Neural cell (in vitro differentiated cells): ENCODE results near the gene NUDT8. TPM values are rescaled to one million over a fixed set of nuclear protein-coding genes. Genes with fewer than 3 reads are reported as not detected.
A peak's percentile ranks its signal among the peaks of the same experiment; 100 is the strongest.

Experiments used
- H2AFZ ChIP-seq: fragments of 200-600, 300-800 bp; sonication (generic), shearing (Covaris generic); 2 replicates; pipeline ENCODE4 v1.6.0; 2014; ENCODE audit warnings: low read depth, mild to moderate bottlenecking, antibody characterized with exemption, low read length, moderate library complexity
- H3F3A ChIP-seq: fragments of 200-600 bp; shearing (Covaris generic); 2 replicates; pipeline ENCODE4 v1.6.1; 2016; ENCODE audit warnings: mild to moderate bottlenecking, moderate library complexity, mixed read lengths, antibody characterized with exemption, low read length; ENCODE audit not compliant: insufficient read depth, poor library complexity, severe bottlenecking
- H3K27ac ChIP-seq: fragments of 200-600, 300-800 bp; sonication (generic), shearing (Covaris generic); 2 replicates; pipeline ENCODE4 v1.5.1; 2014; ENCODE audit warnings: mild to moderate bottlenecking, low read length, moderate library complexity
- H3K27me3 ChIP-seq: fragments of 300-800, 200-600 bp; sonication (generic), shearing (Covaris generic); 2 replicates; pipeline ENCODE4 v1.6.0; 2014; ENCODE audit warnings: mild to moderate bottlenecking, low read depth, low read length, moderate library complexity; ENCODE audit not compliant: insufficient read depth
- H3K36me3 ChIP-seq: fragments of 300-800, 200-600 bp; sonication (generic), shearing (Covaris generic); 2 replicates; pipeline ENCODE4 v1.5.1; 2014; ENCODE audit warnings: mild to moderate bottlenecking, antibody characterized with exemption, low read length, moderate library complexity; ENCODE audit not compliant: insufficient read depth
- H3K4me2 ChIP-seq: fragments of 300-800, 200-600 bp; sonication (generic), shearing (Covaris generic); 2 replicates; pipeline ENCODE4 v1.6.0; 2014; ENCODE audit warnings: mild to moderate bottlenecking, low read length
- H3K4me3 ChIP-seq: fragments of 300-800, 200-600 bp; sonication (generic), shearing (Covaris generic); 2 replicates; pipeline ENCODE4 v1.5.1; 2014; ENCODE audit warnings: mild to moderate bottlenecking, low read length, moderate library complexity
- H3K79me2 ChIP-seq: fragments of 200-600 bp; shearing (Covaris generic); replicated peaks from 2 replicates; pipeline ENCODE4 v1.6.0; 2014; ENCODE audit warnings: mild to moderate bottlenecking, low read length, moderate library complexity; ENCODE audit not compliant: insufficient read depth
- H3K9ac ChIP-seq: fragments of 300-800, 200-600 bp; sonication (generic), shearing (Covaris generic); 2 replicates; pipeline ENCODE4 v1.6.1; 2016; ENCODE audit warnings: mild to moderate bottlenecking, low read length, mixed read lengths
- H3K9me2 ChIP-seq: fragments of 200-600 bp; shearing (Covaris generic); 2 replicates; pipeline ENCODE4 v1.6.1; 2016; ENCODE audit warnings: mild to moderate bottlenecking, low read length, mixed read lengths; ENCODE audit not compliant: insufficient read depth
- H3K9me3 ChIP-seq: fragments of 200-600, 300-800 bp; sonication (generic), shearing (Covaris generic); 2 replicates; pipeline ENCODE4 v1.6.1; 2016; ENCODE audit warnings: mild to moderate bottlenecking, mixed run types, low read length, moderate library complexity, mixed read lengths
- H4K20me1 ChIP-seq: fragments of 200-600 bp; shearing (Covaris generic); 2 replicates; pipeline ENCODE4 v1.6.1; 2016; ENCODE audit warnings: mild to moderate bottlenecking, mixed run types; ENCODE audit not compliant: insufficient read depth
- CTCF ChIP-seq: fragments of 450-650 bp; IDR thresholded peaks from 2 replicates; pipeline ENCODE4 v1.5.1; 2014; ENCODE audit warnings: antibody characterized with exemption, mild to moderate bottlenecking, moderate library complexity; ENCODE audit not compliant: poor library complexity, severe bottlenecking
- EP300 ChIP-seq: fragments of 450-650 bp; conservative IDR thresholded peaks from 2 replicates; pipeline ENCODE4 v1.6.1; 2014; ENCODE audit warnings: antibody characterized with exemption, mild to moderate bottlenecking, moderate library complexity; ENCODE audit not compliant: poor library complexity, severe bottlenecking
- EZH2 ChIP-seq: fragments of 200-600, 300-800 bp; shearing (Covaris generic), sonication (generic); IDR thresholded peaks from 2 replicates; pipeline ENCODE4 v1.6.1; 2014; ENCODE audit warnings: antibody characterized with exemption, low read length, borderline replicate concordance, mild to moderate bottlenecking; ENCODE audit not compliant: insufficient read depth, poor library complexity, severe bottlenecking
- MXI1 ChIP-seq: fragments of 450-650 bp; conservative IDR thresholded peaks from 2 replicates; pipeline ENCODE4 v1.6.1; 2014; ENCODE audit warnings: antibody characterized with exemption, mild to moderate bottlenecking; ENCODE audit not compliant: poor library complexity, severe bottlenecking
- POLR2AphosphoS5 ChIP-seq: IDR thresholded peaks from 2 replicates; pipeline ENCODE4 v1.6.1; 2012
- RAD21 ChIP-seq: fragments of 450-650 bp; conservative IDR thresholded peaks from 2 replicates; pipeline ENCODE4 v1.6.1; 2014; ENCODE audit warnings: antibody characterized with exemption, mild to moderate bottlenecking, moderate library complexity
- REST ChIP-seq: IDR thresholded peaks from 2 replicates; pipeline ENCODE4 v1.6.1; 2012; ENCODE audit warnings: borderline replicate concordance
- SMC3 ChIP-seq: fragments of 450-650 bp; conservative IDR thresholded peaks from 2 replicates; pipeline ENCODE4 v1.6.1; 2014; ENCODE audit warnings: antibody characterized with exemption, mild to moderate bottlenecking, moderate library complexity; ENCODE audit not compliant: poor library complexity
- TAF1 ChIP-seq: IDR thresholded peaks from 2 replicates; pipeline ENCODE4 v1.6.1; 2012; ENCODE audit warnings: low read depth
- polyA plus RNA-seq: library from polyadenylated mRNA; depleted of rRNA; stranded (reverse); fragments of >200 nt; gene quantifications from 2 replicates; pipeline ENCODE4 v1.2.3, GENCODE V29; 2014

Gene NUDT8
- polyA plus RNA-seq, 1 donor from 2014 or later: not detected

GRCh38 chr11:67631411-67631810 is 1.7 kb upstream of the NUDT8 start:
- no peaks in the 10 kb centered on the region for H3K36me3 ChIP-seq
- H3K9ac ChIP-seq: peak overlapping the region; percentile 91
- no peaks in the 10 kb centered on the region for H3K27me3 ChIP-seq
- H3K79me2 ChIP-seq: no peaks in the 10 kb centered on the region
- no peaks in the 10 kb centered on the region for H3K9me3 ChIP-seq
- no peaks in the 10 kb centered on the region for H4K20me1 ChIP-seq
- H3K4me3 ChIP-seq: peak overlapping the region; percentile 98
- H2AFZ ChIP-seq: no peak overlapping the region
- H3K27ac ChIP-seq: no peak overlapping the region
- H3F3A ChIP-seq: no peaks in the 10 kb centered on the region
- H3K9me2 ChIP-seq: no peaks in the 10 kb centered on the region
- TF ChIP-seq MXI1 (no peak), SMC3 (no peak), CTCF (no peak), EZH2 (no peak), EP300 (no peak), POLR2AphosphoS5 (no peak), RAD21 (no peak), REST (no peak), TAF1 (no peak)
- no peak overlapping the region for H3K4me2 ChIP-seq

- peak; percentile 27 for TF ChIP-seq MXI1
- TF ChIP-seq POLR2AphosphoS5: no peak
- no peak for TF ChIP-seq TAF1
- TF ChIP-seq REST: no peak
- peak; percentile 53 for TF ChIP-seq SMC3
- no peak for TF ChIP-seq EP300
- peak; percentile 19 for TF ChIP-seq RAD21
- no peak for TF ChIP-seq CTCF
- no peak for TF ChIP-seq EZH2
- H3K9me2 ChIP-seq: no peaks in the 10 kb centered on the region
- H3K27me3 ChIP-seq: no peaks in the 10 kb centered on the region
- H2AFZ ChIP-seq: peak overlapping the region; percentile 94
- H3K27ac ChIP-seq: peak overlapping the region; percentile 59
- no peaks in the 10 kb centered on the region for H3F3A ChIP-seq
- no peaks in the 10 kb centered on the region for H4K20me1 ChIP-seq
- no peaks in the 10 kb centered on the region for H3K79me2 ChIP-seq
- no peaks in the 10 kb centered on the region for H3K9me3 ChIP-seq
- H3K4me3 ChIP-seq: peak overlapping the region; percentile 98
- peak overlapping the region; percentile 91 for H3K9ac ChIP-seq
- no peaks in the 10 kb centered on the region for H3K36me3 ChIP-seq
- peak overlapping the region; percentile 57 for H3K4me2 ChIP-seq
These were observed 1.2 kb upstream of the NUDT8 start for GRCh38 chr11:67630943-67631331.
